HEK293T (cell line): ENCODE measurements around the gene TMEM132D.

Source experiments
- ARNT ChIP-seq: fragments of 450-650 bp; IDR thresholded peaks from 2 replicates; pipeline ENCODE4 v1.6.1; 2017; ENCODE audit warnings: mild to moderate bottlenecking
- BHLHE40 ChIP-seq: fragments of 450-650 bp; IDR thresholded peaks from 2 replicates; pipeline ENCODE4 v1.6.1; 2016; ENCODE audit warnings: mild to moderate bottlenecking, moderate library complexity, borderline replicate concordance
- ELF4 ChIP-seq: fragments of 450-650 bp; IDR thresholded peaks from 2 replicates; pipeline ENCODE4 v1.6.1; 2017; ENCODE audit warnings: antibody characterized with exemption
- FOXA1 ChIP-seq: fragments of 450-650 bp; IDR thresholded peaks from 2 replicates; pipeline ENCODE4 v1.6.1; 2016; ENCODE audit warnings: mild to moderate bottlenecking
- FOXK2 ChIP-seq: fragments of 450-650 bp; IDR thresholded peaks from 2 replicates; pipeline ENCODE4 v1.6.1; 2016; ENCODE audit warnings: mild to moderate bottlenecking
- FOXM1 ChIP-seq: fragments of 450-650 bp; IDR thresholded peaks from 2 replicates; pipeline ENCODE4 v1.6.1; 2017; ENCODE audit warnings: mild to moderate bottlenecking, borderline replicate concordance
- HDGF ChIP-seq: fragments of 450-650 bp; IDR thresholded peaks from 2 replicates; pipeline ENCODE4 v1.6.1; 2017; ENCODE audit warnings: antibody characterized with exemption, borderline replicate concordance
- L3MBTL2 ChIP-seq: fragments of 450-650 bp; conservative IDR thresholded peaks from 2 replicates; pipeline ENCODE4 v1.6.1; 2016; ENCODE audit warnings: mild to moderate bottlenecking
- LEF1 ChIP-seq: fragments of 450-650 bp; IDR thresholded peaks from 2 replicates; pipeline ENCODE4 v1.6.1; 2017; ENCODE audit warnings: mild to moderate bottlenecking, borderline replicate concordance
- NFRKB ChIP-seq: fragments of 450-650 bp; IDR thresholded peaks from 2 replicates; pipeline ENCODE4 v1.6.1; 2016; ENCODE audit warnings: mild to moderate bottlenecking, moderate library complexity
- SP1 ChIP-seq: fragments of 450-650 bp; IDR thresholded peaks from 2 replicates; pipeline ENCODE4 v1.6.1; 2017
- SUZ12 ChIP-seq: fragments of 450-650 bp; IDR thresholded peaks from 2 replicates; pipeline ENCODE4 v1.6.1; 2016; ENCODE audit warnings: mild to moderate bottlenecking
- ZNF384 ChIP-seq: fragments of 450-650 bp; IDR thresholded peaks from 2 replicates; pipeline ENCODE4 v1.6.1; 2016
- TF ChIP-seq, protein P1 (sequence below): fragments of 450-650 bp; IDR thresholded peaks from 2 replicates; pipeline ENCODE4 v1.6.1; 2016

DNA sequence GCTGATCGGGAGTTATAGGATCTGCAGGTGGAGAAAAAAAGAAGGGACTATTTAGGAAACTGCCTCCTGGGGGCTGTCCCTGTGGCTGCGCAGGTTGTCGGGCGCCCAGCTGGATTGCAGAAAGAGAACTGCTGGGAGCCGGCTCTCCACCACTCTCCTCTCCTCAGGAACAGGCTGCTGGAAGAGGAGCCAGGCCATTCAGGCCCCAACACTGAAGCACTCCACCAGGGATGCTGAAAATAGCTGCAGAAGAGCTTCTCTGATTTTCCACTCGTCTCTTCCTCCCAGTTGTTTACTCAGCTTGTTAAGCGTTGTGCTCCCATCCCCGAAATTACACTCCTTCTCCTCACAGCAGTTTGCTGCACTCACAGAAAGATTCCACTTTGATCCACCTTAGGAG lies 703.2 kb downstream of the TMEM132D start:
- TF ChIP-seq FOXA1 (no peak), BHLHE40 (no peak), SP1 (no peak), FOXM1 (no peak), FOXK2 (no peak), ELF4 (no peak), NFRKB (no peak), SUZ12 (no peak), LEF1 (no peak), HDGF (no peak), ZNF384 (no peak), L3MBTL2 (no peak), ARNT (no peak)
- TF ChIP-seq, protein P1, sequence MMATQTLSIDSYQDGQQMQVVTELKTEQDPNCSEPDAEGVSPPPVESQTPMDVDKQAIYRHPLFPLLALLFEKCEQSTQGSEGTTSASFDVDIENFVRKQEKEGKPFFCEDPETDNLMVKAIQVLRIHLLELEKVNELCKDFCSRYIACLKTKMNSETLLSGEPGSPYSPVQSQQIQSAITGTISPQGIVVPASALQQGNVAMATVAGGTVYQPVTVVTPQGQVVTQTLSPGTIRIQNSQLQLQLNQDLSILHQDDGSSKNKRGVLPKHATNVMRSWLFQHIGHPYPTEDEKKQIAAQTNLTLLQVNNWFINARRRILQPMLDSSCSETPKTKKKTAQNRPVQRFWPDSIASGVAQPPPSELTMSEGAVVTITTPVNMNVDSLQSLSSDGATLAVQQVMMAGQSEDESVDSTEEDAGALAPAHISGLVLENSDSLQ = no peak
